Ishikawa (cell line): ENCODE data around the gene STXBP4.

Source experiments
- CEBPB ChIP-seq: IDR thresholded peaks from 2 replicates; pipeline ENCODE4 v1.6.1; 2012
- CREB1 ChIP-seq: IDR thresholded peaks from 2 replicates; pipeline ENCODE4 v1.6.1; 2012; ENCODE audit warnings: low read depth
- EGR1 ChIP-seq: IDR thresholded peaks from 2 replicates; pipeline ENCODE4 v1.6.1; 2012
- EP300 ChIP-seq: IDR thresholded peaks from 2 replicates; pipeline ENCODE4 v1.6.1; 2012; ENCODE audit warnings: borderline replicate concordance
- FOXM1 ChIP-seq: IDR thresholded peaks from 2 replicates; pipeline ENCODE4 v1.6.1; 2012; ENCODE audit warnings: low read depth, borderline replicate concordance
- MAX ChIP-seq: IDR thresholded peaks from 2 replicates; pipeline ENCODE4 v1.6.1; 2012
- NFIC ChIP-seq: IDR thresholded peaks from 2 replicates; pipeline ENCODE4 v1.6.1; 2012
- RAD21 ChIP-seq: IDR thresholded peaks from 2 replicates; pipeline ENCODE4 v1.6.1; 2012; ENCODE audit warnings: low read depth
- REST ChIP-seq: IDR thresholded peaks from 2 replicates; pipeline ENCODE4 v1.6.1; 2012; ENCODE audit warnings: low read depth, mild to moderate bottlenecking
- TAF1 ChIP-seq: IDR thresholded peaks from 2 replicates; pipeline ENCODE4 v1.6.1; 2012; ENCODE audit warnings: low read depth, mild to moderate bottlenecking
- TCF12 ChIP-seq: IDR thresholded peaks from 2 replicates; pipeline ENCODE4 v1.6.1; 2012; ENCODE audit warnings: low read depth
- TEAD4 ChIP-seq: IDR thresholded peaks from 2 replicates; pipeline ENCODE4 v1.6.1; 2012
- USF1 ChIP-seq: IDR thresholded peaks from 2 replicates; pipeline ENCODE4 v1.6.1; 2012
- YY1 ChIP-seq: IDR thresholded peaks from 2 replicates; pipeline ENCODE4 v1.6.1; 2012; ENCODE audit warnings: low read depth
- ZBTB7A ChIP-seq: IDR thresholded peaks from 2 replicates; pipeline ENCODE4 v1.6.1; 2012; ENCODE audit warnings: low read depth

STXBP4 gene

GRCh38 chr17:55114283-55114682 is 145.7 kb downstream of the STXBP4 start:
- no peak for TF ChIP-seq TCF12
- TF ChIP-seq EGR1, result no peak
- TF ChIP-seq RAD21, result no peak
- no peak for TF ChIP-seq ZBTB7A
- TF ChIP-seq CEBPB, result no peak
- TF ChIP-seq EP300, result no peak
- TF ChIP-seq TEAD4, result no peak
- no peak for TF ChIP-seq MAX
- no peak for TF ChIP-seq USF1

- TF ChIP-seq EP300 (no peak), MAX (no peak), EGR1 (no peak), USF1 (no peak)
Measured at GRCh38 chr17:55116440-55116914, 147.9 kb downstream of the STXBP4 start.

- TF ChIP-seq TCF12, result no peak
- no peak for TF ChIP-seq REST
- no peak for TF ChIP-seq FOXM1
- TF ChIP-seq TAF1, result no peak
- TF ChIP-seq ZBTB7A, result no peak
- no peak for TF ChIP-seq CREB1
- no peak for TF ChIP-seq EGR1
- TF ChIP-seq CEBPB, result no peak
- no peak for TF ChIP-seq YY1
- TF ChIP-seq TEAD4, result no peak
- TF ChIP-seq USF1, result no peak
- TF ChIP-seq RAD21, result no peak
- no peak for TF ChIP-seq EP300
- TF ChIP-seq MAX, result no peak
Measured at GRCh38 chr17:55117164-55117563, 148.6 kb downstream of the STXBP4 start.

- TF ChIP-seq NFIC (no peak), CREB1 (no peak), TCF12 (no peak), TEAD4 (no peak), CEBPB (no peak)
Measured at GRCh38 chr17:55120651-55121050, 152.1 kb downstream of the STXBP4 start.

GRCh38 chr17:55121268-55121667 is 152.7 kb downstream of the STXBP4 start:
- TF ChIP-seq REST (no peak), TCF12 (no peak), TEAD4 (no peak), FOXM1 (no peak), EGR1 (no peak), CREB1 (no peak), RAD21 (no peak), TAF1 (no peak)

- TF ChIP-seq FOXM1 (no peak), TEAD4 (no peak), EP300 (no peak), CREB1 (no peak), MAX (no peak), USF1 (no peak), NFIC (no peak), ZBTB7A (no peak), CEBPB (no peak), EGR1 (no peak), RAD21 (no peak), REST (no peak), YY1 (no peak), TAF1 (no peak), TCF12 (no peak)
Measured at GRCh38 chr17:55122114-55122513, 153.5 kb downstream of the STXBP4 start.
